Lung (tissue), 12 donors: ENCODE measurements around the gene LIMS2. TPM values are rescaled to one million over a fixed set of nuclear protein-coding genes. Genes with fewer than 3 reads are reported as not detected.
A peak's percentile ranks its signal among the peaks of the same experiment; 100 is the strongest.

Experiments
- ATAC-seq: fragments of 200-7000 bp; cut with Tn5 transposase; one replicate; pipeline ENCODE4 v1.9.1; 2020; ENCODE audit warnings: moderate number of reproducible peaks; ENCODE audit not compliant: insufficient read depth, low FRiP score
- DNase-seq, 3 donors: peaks; one replicate each; pipeline ENCODE4 v3.0.0-alpha.2; 2013 to 2017
- H3K27ac ChIP-seq, 2 donors: one replicate each; pipeline ENCODE4 v1.5.1; 2013; ENCODE audit warnings: mild to moderate bottlenecking in 2 of 2, moderate library complexity in 2 of 2, control low read depth in 1 of 2, inconsistent platforms in 1 of 2, low read depth in 1 of 2, low read length in 1 of 2
- H3K27me3 ChIP-seq, 3 donors: one replicate each; pipeline ENCODE4 v1.5.1; 2013; ENCODE audit warnings: low read length in 2 of 3; ENCODE audit not compliant: control insufficient read depth in 3 of 3, insufficient read depth in 3 of 3
- H3K36me3 ChIP-seq, 4 donors: one replicate each; pipeline ENCODE4 v1.5.1; 2013; ENCODE audit warnings: low read length in 4 of 4, mild to moderate bottlenecking in 1 of 4, moderate library complexity in 1 of 4; ENCODE audit not compliant: control insufficient read depth in 4 of 4, insufficient read depth in 4 of 4
- H3K4me1 ChIP-seq, 5 donors: one replicate each; pipeline ENCODE4 v1.5.1; 2013; ENCODE audit warnings: low read length in 5 of 5, mild to moderate bottlenecking in 2 of 5, moderate library complexity in 1 of 5; ENCODE audit not compliant: control insufficient read depth in 5 of 5, insufficient read depth in 5 of 5
- H3K4me3 ChIP-seq: one replicate; pipeline ENCODE4 v1.5.1; 2013; ENCODE audit warnings: mild to moderate bottlenecking, control low read depth, moderate library complexity
- H3K9ac ChIP-seq, 2 donors: one replicate each; pipeline ENCODE4 v1.5.1; 2013; ENCODE audit warnings: low read length in 2 of 2, control low read depth in 1 of 2; ENCODE audit not compliant: insufficient read depth in 1 of 2
- H3K9me3 ChIP-seq, 4 donors: one replicate each; pipeline ENCODE4 v1.5.1; 2013; ENCODE audit warnings: low read length in 3 of 4, mild to moderate bottlenecking in 1 of 4, moderate library complexity in 1 of 4; ENCODE audit not compliant: control insufficient read depth in 4 of 4, insufficient read depth in 3 of 4
- CTCF ChIP-seq: IDR thresholded peaks from 2 replicates; pipeline ENCODE4 v1.5.1; 2012; ENCODE audit warnings: mild to moderate bottlenecking; ENCODE audit errors: control extremely low read depth, extremely low read depth
- WGBS, 2 donors: extraction: QIAGEN DNeasy Blood & Tissue Kit; methylation state at CpG; one replicate each; pipeline ENCODE4 v1.1.7; 2013; 5-methylcytosine and 5-hydroxymethylcytosine counted together
- polyA plus RNA-seq, 2 donors: library from polyadenylated mRNA; stranded (reverse); fragments of 200-250 nt; gene quantifications; one replicate each; pipeline ENCODE4 v1.2.1, GENCODE V29; 2013
- total RNA-seq, 2 donors: library from RNA; depleted of rRNA in 1 of 2; stranded (reverse); fragments of >200 nt in 1 of 2; gene quantifications; one replicate each; pipeline ENCODE4 v1.2.1, GENCODE V29; 2014 to 2021
- donor health status: control.
- donor health status: control.
- donor health status: Bipolar disorder and iron deficiency.
- donor health status: healthy.
- donor health status: DM: yes; HTN: yes; CAD: no.

The LIMS2 gene
- total and polyA plus RNA-seq, 4 donors: 22.2 to 138 (median 80.4) TPM

GRCh38 chr2:127631541-127631996 lies 43.8 kb downstream of the LIMS2 start:
- Histone ChIP-seq H3K36me3 (peaks cover 0 to 3% (median 0%) of the 10 kb centered on the region in 4 donors), H3K27me3 (no peaks in the 10 kb centered on the region), H3K4me3 (no peak overlapping the region), H3K4me1 (peaks cover 0 to 38% (median 0%) of the 10 kb centered on the region in 5 donors), H3K27ac (peak overlapping the region in 1 of 2 donors; percentile 30), H3K9me3 (peaks cover 0 to 2% (median 0%) of the 10 kb centered on the region in 4 donors), H3K9ac (no peak overlapping the region)
- no peak for TF ChIP-seq CTCF
- ATAC-seq (no peak), DNase-seq (no peak)
- 79 to 86% methylated on average over 16 of the region's 16 CpGs for WGBS, 2 donors

- Histone ChIP-seq H3K36me3 (no peaks in the 10 kb centered on the region), H3K27me3 (no peaks in the 10 kb centered on the region), H3K27ac (peak overlapping the region in 1 of 2 donors; percentile 30), H3K9me3 (peaks cover 0 to 2% (median 0%) of the 10 kb centered on the region in 4 donors), H3K9ac (no peak overlapping the region), H3K4me1 (peaks cover 0 to 35% (median 0%) of the 10 kb centered on the region in 5 donors), H3K4me3 (no peak overlapping the region)
- ATAC-seq (no peak), DNase-seq (no peak)
- TF ChIP-seq CTCF: no peak
- 85 to 95% methylated on average over 24 to 25 of the region's 25 CpGs for WGBS, 2 donors
Measured at GRCh38 chr2:127630864-127631540, 44.3 kb downstream of the LIMS2 start.

- 51 to 52% methylated on average over 10 of the region's 10 CpGs for WGBS, 2 donors
- peaks cover 0 to 2% (median 0%) of the 10 kb centered on the region in 4 donors for H3K9me3 ChIP-seq
- H3K27ac ChIP-seq: no peak overlapping the region
- no peak overlapping the region for H3K4me3 ChIP-seq
- ATAC-seq (no peak), DNase-seq (no peak)
- TF ChIP-seq CTCF: no peak
- H3K36me3 ChIP-seq: no peaks in the 10 kb centered on the region
- peaks cover 0 to 29% (median 0%) of the 10 kb centered on the region in 5 donors for H3K4me1 ChIP-seq
- H3K9ac ChIP-seq: no peak overlapping the region
- no peaks in the 10 kb centered on the region for H3K27me3 ChIP-seq
Measured at GRCh38 chr2:127630096-127630863, 45.0 kb downstream of the LIMS2 start.
